ENCODE data around the gene TMED4.

DNA sequence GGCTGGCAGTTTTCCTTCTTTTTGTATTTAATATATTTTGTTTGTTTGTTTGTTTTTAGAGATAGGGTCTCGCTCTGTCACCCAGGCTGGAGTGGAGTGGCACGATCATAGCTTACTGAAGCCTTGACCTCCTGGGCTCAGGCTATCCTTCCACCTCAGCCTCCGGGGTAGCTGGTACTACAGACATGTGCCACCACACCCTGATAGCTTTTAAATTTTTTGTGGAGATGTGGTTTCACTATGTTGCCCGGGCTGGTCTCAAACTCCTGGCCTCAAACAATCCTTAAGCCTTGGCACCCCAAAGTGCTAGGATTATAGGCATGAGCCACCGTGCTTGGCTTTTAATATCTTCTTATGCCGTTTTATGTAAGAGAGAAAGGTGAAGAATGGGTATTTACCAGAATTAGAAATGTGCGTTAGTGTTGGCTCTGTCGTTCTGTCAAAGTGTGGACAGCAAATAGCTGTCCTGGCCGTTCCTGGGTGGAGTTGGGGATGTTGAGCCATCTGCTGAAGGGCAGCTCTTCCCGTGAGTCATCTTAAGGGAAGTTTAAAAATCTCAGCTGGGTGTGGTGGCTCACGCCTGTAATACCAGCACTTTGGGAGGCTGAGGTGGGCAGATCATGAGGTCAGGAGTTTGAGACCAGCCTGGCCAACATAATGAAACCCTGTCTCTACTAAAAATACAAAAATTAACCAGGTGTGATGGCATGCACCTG, 39.2 kb upstream of the TMED4 start:
- TF ChIP-seq, protein P1, sequence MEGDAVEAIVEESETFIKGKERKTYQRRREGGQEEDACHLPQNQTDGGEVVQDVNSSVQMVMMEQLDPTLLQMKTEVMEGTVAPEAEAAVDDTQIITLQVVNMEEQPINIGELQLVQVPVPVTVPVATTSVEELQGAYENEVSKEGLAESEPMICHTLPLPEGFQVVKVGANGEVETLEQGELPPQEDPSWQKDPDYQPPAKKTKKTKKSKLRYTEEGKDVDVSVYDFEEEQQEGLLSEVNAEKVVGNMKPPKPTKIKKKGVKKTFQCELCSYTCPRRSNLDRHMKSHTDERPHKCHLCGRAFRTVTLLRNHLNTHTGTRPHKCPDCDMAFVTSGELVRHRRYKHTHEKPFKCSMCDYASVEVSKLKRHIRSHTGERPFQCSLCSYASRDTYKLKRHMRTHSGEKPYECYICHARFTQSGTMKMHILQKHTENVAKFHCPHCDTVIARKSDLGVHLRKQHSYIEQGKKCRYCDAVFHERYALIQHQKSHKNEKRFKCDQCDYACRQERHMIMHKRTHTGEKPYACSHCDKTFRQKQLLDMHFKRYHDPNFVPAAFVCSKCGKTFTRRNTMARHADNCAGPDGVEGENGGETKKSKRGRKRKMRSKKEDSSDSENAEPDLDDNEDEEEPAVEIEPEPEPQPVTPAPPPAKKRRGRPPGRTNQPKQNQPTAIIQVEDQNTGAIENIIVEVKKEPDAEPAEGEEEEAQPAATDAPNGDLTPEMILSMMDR (conservative IDR thresholded peaks at IDR 0.05; ENCODE audit: low read depth, low read length): no peak
- TF ChIP-seq EZH2 (IDR thresholded peaks at IDR 0.05; ENCODE audit: borderline replicate concordance, low read depth, low read length, poor library complexity, severe bottlenecking): no peak
